Cardiac atrium fibroblast (primary cell): ENCODE measurements around the gene HEG1. TPM values are rescaled to one million over a fixed set of nuclear protein-coding genes. Genes with fewer than 3 reads are reported as not detected.

ENCODE experiments used
- total RNA-seq: library from RNA; depleted of rRNA; stranded (reverse); fragments of >200 nt; gene quantifications from 2 replicates; pipeline ENCODE4 v1.2.3, GENCODE V29; 2015

The HEG1 gene, protein sequence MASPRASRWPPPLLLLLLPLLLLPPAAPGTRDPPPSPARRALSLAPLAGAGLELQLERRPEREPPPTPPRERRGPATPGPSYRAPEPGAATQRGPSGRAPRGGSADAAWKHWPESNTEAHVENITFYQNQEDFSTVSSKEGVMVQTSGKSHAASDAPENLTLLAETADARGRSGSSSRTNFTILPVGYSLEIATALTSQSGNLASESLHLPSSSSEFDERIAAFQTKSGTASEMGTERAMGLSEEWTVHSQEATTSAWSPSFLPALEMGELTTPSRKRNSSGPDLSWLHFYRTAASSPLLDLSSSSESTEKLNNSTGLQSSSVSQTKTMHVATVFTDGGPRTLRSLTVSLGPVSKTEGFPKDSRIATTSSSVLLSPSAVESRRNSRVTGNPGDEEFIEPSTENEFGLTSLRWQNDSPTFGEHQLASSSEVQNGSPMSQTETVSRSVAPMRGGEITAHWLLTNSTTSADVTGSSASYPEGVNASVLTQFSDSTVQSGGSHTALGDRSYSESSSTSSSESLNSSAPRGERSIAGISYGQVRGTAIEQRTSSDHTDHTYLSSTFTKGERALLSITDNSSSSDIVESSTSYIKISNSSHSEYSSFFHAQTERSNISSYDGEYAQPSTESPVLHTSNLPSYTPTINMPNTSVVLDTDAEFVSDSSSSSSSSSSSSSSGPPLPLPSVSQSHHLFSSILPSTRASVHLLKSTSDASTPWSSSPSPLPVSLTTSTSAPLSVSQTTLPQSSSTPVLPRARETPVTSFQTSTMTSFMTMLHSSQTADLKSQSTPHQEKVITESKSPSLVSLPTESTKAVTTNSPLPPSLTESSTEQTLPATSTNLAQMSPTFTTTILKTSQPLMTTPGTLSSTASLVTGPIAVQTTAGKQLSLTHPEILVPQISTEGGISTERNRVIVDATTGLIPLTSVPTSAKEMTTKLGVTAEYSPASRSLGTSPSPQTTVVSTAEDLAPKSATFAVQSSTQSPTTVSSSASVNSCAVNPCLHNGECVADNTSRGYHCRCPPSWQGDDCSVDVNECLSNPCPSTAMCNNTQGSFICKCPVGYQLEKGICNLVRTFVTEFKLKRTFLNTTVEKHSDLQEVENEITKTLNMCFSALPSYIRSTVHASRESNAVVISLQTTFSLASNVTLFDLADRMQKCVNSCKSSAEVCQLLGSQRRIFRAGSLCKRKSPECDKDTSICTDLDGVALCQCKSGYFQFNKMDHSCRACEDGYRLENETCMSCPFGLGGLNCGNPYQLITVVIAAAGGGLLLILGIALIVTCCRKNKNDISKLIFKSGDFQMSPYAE (N-terminal part only)
- total RNA-seq: 195 and 268 TPM in 2 replicates

DNA sequence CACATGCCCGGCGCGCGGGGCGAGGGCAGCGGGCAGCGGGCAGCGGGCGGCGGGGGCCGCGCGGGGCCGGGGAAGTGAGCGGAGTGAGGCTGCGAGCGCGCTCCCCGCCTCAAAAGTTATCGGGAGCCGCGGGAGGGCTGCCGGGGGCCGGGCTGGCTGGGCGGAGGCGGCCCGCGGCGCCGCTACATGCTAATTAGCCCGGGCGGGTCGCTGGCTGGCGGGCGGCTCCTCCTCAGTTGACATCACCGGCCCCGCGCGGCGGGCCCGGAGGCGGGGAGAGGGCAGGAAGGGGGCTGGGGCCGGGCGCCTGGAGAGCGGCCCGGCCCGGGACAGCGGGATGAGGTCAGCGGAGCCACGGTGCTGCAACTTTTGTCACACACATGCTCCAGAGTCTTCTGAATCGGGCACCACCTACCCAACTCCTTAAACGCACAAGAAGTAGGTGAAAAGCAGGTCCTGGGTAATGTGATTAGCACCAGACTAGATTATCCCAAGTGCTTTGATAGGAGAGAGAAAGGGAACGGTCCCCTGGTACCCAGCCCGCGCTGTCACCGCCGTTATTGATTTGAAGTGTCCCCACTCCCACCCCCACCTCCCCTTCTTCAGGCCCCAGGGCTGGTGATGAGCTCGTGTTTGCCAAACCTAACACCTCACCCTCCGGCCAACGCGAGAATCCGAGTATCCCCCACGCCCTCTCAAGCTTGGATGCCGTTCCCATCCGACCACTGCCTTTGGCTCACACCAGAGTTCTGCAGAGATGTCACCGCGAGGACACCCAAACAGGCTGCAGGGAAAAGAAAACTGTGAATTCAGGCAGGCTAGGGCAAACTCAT, at the start of gene HEG1:
HEG1 (minus strand) TSS at position 85 of the 833 bp plus-strand sequence. CDS start 107 bp downstream, outside the sequence.

DNA sequence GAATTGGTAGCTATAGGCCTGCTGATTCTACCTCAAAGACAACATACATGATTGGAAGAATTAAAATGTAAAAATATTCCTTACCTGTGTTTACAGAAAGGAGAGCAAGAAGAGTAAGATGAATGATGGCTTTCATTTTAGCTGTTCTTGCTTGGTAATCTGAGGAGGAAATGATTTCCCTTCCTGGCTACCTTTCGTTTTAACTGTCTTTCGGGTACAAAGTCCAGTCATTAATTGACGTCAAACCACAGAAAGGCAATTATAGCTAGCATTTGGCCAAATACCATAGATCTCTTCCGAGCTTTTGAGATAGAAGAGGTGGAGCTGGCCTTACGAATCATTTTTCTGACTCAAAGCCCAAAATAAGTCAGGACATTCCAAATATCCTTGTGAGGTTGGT, 121.2 kb downstream of the HEG1 start, which contains the start of gene MUC13:
MUC13 (minus strand) TSS at position 175 of the 400 bp plus-strand sequence; CDS start at position 136, 39 bp downstream.

Other genes with a start within 250 kb of the HEG1 start
- gene ITGB5, start 168.6 kb downstream of the HEG1 start, total RNA-seq: 177 and 202 TPM in 2 replicates
- not detected in 2 replicates for gene MUC13, start 121.2 kb downstream of the HEG1 start, total RNA-seq
- gene SLC12A8, start 156.8 kb upstream of the HEG1 start, total RNA-seq: 3.4 and 4.0 TPM in 2 replicates